IPS-20b (cell line): ENCODE results near the gene EXOC3L1.

ENCODE experiments used
- H3K27ac ChIP-seq: one replicate; pipeline ENCODE4 v1.5.1; 2013; ENCODE audit warnings: low read length
- H3K27me3 ChIP-seq: 2 replicates; pipeline ENCODE4 v1.6.1; 2013; ENCODE audit warnings: mild to moderate bottlenecking, low read length, inconsistent platforms; ENCODE audit not compliant: insufficient read depth
- H3K36me3 ChIP-seq: 2 replicates; pipeline ENCODE4 v1.6.1; 2013; ENCODE audit warnings: low read depth, mild to moderate bottlenecking, inconsistent platforms, low read length, moderate library complexity; ENCODE audit not compliant: insufficient read depth
- H3K4me1 ChIP-seq: 2 replicates; pipeline ENCODE4 v1.6.1; 2013; ENCODE audit warnings: mild to moderate bottlenecking, control low read depth, inconsistent platforms, low read length, moderate library complexity; ENCODE audit not compliant: insufficient read depth
- H3K4me3 ChIP-seq: 2 replicates; pipeline ENCODE4 v1.5.1; 2013; ENCODE audit warnings: mild to moderate bottlenecking, low read length, inconsistent platforms
- H3K9ac ChIP-seq: 2 replicates; pipeline ENCODE4 v1.6.1; 2013; ENCODE audit warnings: low read depth, mild to moderate bottlenecking, inconsistent platforms, low read length, moderate library complexity
- H3K9me3 ChIP-seq: 2 replicates; pipeline ENCODE4 v1.6.1; 2013; ENCODE audit warnings: mild to moderate bottlenecking, low read depth, low read length, inconsistent platforms; ENCODE audit not compliant: insufficient read depth

The EXOC3L1 gene, protein sequence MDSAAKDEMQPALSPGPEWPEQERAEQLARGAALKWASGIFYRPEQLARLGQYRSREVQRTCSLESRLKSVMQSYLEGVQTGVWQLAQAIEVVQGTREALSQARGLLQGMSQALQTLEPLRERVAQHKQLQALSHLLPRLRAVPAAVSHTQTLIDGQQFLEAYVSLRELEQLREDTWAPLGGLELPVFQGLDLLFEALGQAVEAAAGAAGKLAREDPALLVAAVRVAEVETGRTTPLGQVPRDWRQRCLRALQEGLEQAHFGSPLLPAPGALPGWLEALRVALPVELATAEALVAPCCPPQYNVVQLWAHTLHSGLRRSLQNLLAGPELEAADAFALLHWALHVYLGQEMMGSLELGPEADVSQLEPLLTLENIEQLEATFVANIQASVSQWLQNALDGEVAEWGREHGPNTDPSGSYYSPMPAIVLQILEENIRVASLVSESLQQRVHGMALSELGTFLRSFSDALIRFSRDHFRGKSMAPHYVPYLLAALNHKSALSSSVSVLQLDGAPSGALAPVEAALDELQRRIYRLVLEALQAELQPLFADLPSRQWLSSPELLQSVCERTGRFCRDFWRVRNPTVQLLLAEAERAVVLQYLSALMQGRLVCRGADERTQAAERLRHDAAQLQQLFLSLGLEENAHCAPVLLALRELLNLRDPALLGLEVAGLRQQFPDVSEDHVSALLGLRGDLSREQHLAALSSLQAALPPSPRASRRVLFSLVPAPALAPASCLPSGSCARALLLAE

DNA sequence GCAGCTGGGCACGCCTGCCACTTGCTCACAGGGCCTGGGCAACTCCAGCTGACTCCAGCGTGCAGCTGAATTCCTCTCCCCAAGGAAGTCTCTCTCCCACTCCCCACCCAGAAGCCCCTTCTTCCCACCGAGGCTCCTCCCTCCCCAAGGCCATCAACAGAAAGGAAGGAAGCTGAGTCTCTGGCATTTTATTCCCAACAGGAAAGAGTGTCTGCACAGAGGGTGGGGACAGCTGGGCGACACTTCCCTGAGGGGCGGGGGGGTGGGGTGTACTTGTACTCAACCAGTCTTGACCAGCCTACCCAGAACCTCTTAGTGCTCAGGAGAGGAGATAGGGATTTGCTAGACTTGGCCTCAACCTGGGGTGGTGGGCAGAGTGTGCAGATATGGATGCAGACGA lies at the start of gene EXOC3L1:
EXOC3L1 (minus strand) TSS at position 96 of the 400 bp plus-strand sequence. CDS start 460 bp downstream, outside the sequence.
- Histone ChIP-seq H3K9me3 (no peaks in the 10 kb centered on the region), H3K27ac (no peak within 1 kb of the TSS), H3K4me1 (peaks cover 7% of the 10 kb centered on the region; the same call in 1 of the 2 replicates), H3K4me3 (no peak within 1 kb of the TSS), H3K27me3 (peaks cover 22% of the 10 kb centered on the region), H3K36me3 (peaks cover 18% of the 10 kb centered on the region), H3K9ac (no peak within 1 kb of the TSS)

DNA sequence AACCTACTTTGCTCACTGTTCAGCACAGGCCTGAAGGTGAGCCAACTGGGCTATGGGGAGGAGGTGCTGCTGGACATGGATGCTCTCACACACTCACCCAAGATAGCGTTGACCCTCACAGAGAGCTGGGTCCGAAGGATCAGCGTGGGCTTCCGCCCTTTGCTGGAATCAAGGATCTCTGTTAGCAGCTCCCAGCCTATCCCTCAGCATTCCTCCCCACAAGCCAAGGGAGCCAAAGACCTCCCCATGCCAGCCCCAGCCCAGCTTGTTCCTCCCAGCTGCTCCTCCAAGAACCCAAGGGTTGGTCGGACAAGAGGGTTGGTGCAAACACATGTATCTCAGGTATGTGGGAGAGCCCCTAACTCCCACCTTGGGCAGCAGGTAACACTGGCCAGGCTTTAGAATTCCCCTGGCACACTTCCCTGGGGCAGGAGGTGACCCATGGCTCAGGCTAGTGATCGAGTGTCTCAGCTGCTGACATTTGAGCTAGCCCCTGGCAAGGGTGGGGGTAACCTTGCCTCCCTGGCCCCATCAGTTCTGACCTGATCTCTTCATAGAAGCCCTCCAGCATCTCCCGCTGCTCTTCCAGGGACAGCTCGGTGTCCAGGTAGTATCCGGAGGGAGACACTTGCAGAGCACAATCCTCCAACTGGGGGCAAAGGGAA lies 49.0 kb upstream of the EXOC3L1 start:
- H3K9me3 ChIP-seq, result no peaks in the 10 kb centered on the region
- peaks cover 6% of the 10 kb centered on the region; the same call in 1 of the 2 replicates for H3K4me1 ChIP-seq
- H3K27ac ChIP-seq, result no peak overlapping the region
- H3K27me3 ChIP-seq, result no peaks in the 10 kb centered on the region
- no peak overlapping the region for H3K9ac ChIP-seq
- H3K4me3 ChIP-seq, result no peak overlapping the region
- H3K36me3 ChIP-seq, result peaks cover 52% of the 10 kb centered on the region

DNA sequence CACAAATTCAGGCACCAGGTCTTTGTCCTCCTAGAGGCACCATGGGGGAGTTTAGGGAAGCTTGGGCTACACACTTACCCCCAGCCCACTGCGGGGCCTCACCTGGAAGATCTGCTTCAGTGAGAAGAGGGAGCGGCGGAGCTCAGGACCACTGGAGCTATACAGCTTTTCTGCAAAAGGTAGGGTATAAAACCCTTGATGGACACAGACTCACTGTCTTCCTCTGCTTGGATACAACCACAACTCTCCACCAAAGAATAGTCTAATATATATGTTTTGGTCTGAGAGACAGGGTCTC lies 48.3 kb upstream of the EXOC3L1 start:
- H3K9me3 ChIP-seq, result no peaks in the 10 kb centered on the region
- no peak overlapping the region for H3K27ac ChIP-seq
- peaks cover 57% of the 10 kb centered on the region for H3K36me3 ChIP-seq
- peaks cover 6% of the 10 kb centered on the region; the same call in 1 of the 2 replicates for H3K4me1 ChIP-seq
- no peak overlapping the region for H3K9ac ChIP-seq
- no peaks in the 10 kb centered on the region for H3K27me3 ChIP-seq
- no peak overlapping the region for H3K4me3 ChIP-seq

DNA sequence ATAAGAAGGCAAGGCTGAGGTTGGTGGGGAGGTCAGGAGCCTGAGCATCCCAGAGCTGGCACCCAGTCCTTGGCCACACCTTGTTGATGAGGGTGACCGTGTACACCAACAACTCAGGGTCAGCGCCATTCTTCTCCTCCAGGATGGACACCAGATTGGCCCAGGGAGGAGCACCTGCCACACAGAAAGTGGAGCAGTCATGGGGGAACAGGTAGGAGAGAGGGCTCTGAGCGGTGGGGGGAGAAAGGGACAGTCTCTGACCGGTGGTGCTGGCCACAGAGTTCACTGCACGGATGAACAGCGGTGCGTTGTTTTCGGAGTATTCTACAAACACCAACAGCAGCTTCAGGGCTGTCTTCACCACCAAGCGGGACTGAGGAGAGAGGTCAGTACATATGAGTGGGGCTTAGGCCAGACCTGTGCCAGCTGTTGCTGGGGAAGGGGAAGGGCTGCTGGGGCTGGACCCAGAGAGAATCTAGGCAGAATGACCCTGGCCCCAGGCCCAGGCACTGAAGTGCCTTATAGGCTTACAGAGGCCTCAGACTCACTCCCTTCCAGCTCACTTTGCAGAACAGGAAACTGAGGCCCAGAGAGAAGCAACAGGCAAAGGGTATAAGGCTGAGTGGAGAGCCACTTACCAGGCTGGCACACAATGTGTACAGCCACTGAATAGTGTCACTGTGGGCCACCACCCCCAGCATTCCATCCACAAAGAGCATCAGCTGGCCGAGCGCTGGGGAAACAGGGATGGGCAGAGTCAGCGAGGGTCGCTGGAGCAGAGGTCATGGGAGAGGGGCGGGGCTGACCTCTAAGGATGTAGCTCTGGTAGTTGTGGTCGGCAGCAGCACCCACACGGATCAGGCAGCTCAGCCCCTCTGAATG lies 47.7 kb upstream of the EXOC3L1 start:
- no peak overlapping the region for H3K4me3 ChIP-seq
- H3K9ac ChIP-seq, result no peak overlapping the region
- H3K4me1 ChIP-seq, result peaks cover 6% of the 10 kb centered on the region; the same call in 1 of the 2 replicates
- no peaks in the 10 kb centered on the region for H3K27me3 ChIP-seq
- H3K36me3 ChIP-seq, result peaks cover 58% of the 10 kb centered on the region
- H3K9me3 ChIP-seq, result no peaks in the 10 kb centered on the region
- H3K27ac ChIP-seq, result no peak overlapping the region

DNA sequence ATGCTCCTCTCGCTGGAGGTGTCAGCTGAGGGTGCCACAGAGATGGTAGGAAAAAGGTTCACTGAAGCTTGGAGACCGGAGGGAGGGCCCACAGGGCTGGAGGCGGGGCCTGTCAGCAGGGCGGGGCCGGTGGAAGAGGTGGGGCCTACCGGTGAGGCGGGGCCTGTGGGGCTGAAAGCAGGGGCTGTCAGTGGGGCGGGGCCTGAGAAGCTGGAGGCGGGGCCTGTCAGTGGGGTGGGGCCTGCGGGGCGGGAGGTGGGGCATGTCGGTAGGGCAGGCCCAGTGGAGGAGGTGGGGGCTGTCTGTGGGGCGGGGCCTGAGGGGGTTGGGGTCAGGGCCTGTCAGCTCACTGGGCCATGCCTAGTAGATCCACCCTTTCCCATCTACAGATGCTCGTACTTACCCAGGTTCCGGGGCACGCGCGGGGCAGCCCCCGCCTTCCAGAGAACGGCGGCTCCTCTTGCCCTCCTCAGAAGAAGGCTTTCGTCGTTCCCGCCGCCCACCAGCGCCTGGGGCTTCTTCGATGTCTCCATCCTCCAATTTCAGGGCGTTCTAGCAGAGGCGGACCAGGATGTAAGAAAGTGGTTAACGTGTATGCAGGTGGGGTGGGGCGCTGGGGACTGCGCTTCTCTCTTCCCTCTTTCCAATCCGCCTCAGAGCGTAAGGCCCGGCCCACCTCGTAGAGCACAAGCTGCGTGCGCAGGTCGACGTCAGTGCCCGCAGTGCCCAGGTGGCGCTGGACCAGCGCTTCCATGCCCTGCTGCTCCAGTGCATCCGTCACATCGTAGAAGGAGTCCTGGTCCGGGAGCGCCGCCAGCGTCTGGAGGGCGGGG lies 46.8 kb upstream of the EXOC3L1 start:
- Histone ChIP-seq H3K9me3 (no peaks in the 10 kb centered on the region), H3K4me1 (peaks cover 5% of the 10 kb centered on the region; the same call in 1 of the 2 replicates), H3K36me3 (peaks cover 61% of the 10 kb centered on the region), H3K9ac (no peak overlapping the region), H3K4me3 (no peak overlapping the region), H3K27ac (no peak overlapping the region), H3K27me3 (no peaks in the 10 kb centered on the region)

DNA sequence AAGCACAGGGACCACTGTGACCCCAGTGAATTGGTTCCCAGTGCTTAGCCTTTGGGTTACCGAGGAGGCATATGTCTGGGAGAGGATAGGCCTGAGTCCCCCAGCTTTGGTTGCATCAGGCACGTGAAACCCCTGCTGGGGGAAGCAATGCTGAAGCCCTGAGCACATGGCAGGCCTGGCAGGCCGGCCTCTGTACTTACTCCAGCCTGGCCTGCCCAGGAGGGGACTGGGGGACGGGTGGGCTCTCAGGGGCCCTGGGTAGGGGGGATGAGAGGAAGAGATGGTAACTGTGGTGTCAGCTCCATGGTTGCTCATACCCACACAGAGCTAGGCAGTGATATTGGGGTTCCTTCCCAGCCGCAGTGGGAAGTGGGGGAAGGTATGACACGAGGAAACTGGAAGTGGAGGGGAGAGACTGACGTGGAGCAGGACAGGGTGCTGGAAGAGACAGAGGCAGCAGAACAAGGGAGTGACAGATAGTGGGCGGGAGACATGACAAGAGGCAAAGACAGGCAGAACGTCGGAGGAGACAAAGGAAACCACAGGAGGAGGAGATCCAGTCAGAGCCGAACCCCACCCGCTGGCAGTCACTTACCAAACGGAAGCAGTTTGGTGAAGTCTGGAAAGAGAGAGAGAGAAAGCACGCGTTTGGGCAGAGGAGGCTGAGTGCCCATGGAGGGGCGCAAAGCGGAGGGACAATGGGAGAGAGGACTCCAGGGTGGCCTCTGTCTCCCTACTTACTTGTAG lies 46.1 kb upstream of the EXOC3L1 start:
- H3K27ac ChIP-seq, result no peak overlapping the region
- H3K4me3 ChIP-seq, result no peak overlapping the region
- H3K9ac ChIP-seq, result no peak overlapping the region

DNA sequence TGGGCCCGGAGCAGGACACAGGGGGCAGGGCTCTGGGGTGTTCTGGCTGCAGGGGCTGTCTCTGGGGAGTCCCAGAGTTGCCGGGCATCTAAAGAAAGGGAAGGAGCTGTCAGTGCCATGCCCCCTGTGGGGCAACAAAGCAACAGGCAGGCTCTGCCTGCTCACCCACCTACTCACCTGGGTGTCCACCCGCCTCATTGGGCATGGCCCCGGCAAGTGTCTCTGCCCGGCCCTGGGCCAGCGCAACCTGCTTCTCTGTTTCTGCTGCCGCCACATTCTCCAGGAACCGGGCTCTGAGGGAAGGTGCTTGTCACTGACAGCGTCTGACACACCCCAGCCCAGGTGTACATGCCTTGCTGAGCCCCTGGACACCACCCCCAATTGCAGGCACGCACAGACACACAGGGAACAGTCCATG lies 44.3 kb upstream of the EXOC3L1 start:
- H3K9me3 ChIP-seq, result no peaks in the 10 kb centered on the region
- H3K4me3 ChIP-seq, result no peak overlapping the region
- peaks cover 80% of the 10 kb centered on the region for H3K36me3 ChIP-seq
- no peaks in the 10 kb centered on the region for H3K4me1 ChIP-seq
- H3K9ac ChIP-seq, result no peak overlapping the region
- no peaks in the 10 kb centered on the region for H3K27me3 ChIP-seq
- H3K27ac ChIP-seq, result no peak overlapping the region

More for the DNA sequence above, 46.1 kb upstream of the EXOC3L1 start:
- Histone ChIP-seq H3K9me3 (no peaks in the 10 kb centered on the region), H3K27me3 (no peaks in the 10 kb centered on the region), H3K36me3 (peaks cover 68% of the 10 kb centered on the region), H3K4me1 (no peaks in the 10 kb centered on the region)

DNA sequence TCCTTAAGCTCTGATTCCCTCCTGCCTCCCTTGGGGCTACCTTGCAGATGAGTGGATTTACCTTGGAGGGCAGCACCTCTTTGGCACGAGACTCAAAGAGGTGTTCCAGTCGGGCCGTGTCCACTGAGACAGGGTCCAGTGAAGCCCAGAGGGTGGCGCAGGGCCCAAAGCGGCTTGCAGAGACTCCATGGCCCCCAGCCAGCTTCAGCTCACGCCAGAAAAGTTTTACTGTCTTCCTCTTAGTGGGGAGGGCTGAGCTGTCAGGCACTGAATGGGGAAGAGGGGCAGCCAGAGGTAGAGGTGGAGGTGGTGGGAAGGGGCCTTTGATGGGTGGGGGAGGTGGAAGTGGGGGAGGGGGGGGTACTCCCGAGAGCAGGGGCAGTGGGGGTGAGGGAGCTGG lies 43.7 kb upstream of the EXOC3L1 start:
- Histone ChIP-seq H3K9ac (no peak overlapping the region), H3K27ac (no peak overlapping the region), H3K4me1 (no peaks in the 10 kb centered on the region), H3K36me3 (peaks cover 80% of the 10 kb centered on the region), H3K27me3 (no peaks in the 10 kb centered on the region), H3K4me3 (no peak overlapping the region), H3K9me3 (no peaks in the 10 kb centered on the region)

DNA sequence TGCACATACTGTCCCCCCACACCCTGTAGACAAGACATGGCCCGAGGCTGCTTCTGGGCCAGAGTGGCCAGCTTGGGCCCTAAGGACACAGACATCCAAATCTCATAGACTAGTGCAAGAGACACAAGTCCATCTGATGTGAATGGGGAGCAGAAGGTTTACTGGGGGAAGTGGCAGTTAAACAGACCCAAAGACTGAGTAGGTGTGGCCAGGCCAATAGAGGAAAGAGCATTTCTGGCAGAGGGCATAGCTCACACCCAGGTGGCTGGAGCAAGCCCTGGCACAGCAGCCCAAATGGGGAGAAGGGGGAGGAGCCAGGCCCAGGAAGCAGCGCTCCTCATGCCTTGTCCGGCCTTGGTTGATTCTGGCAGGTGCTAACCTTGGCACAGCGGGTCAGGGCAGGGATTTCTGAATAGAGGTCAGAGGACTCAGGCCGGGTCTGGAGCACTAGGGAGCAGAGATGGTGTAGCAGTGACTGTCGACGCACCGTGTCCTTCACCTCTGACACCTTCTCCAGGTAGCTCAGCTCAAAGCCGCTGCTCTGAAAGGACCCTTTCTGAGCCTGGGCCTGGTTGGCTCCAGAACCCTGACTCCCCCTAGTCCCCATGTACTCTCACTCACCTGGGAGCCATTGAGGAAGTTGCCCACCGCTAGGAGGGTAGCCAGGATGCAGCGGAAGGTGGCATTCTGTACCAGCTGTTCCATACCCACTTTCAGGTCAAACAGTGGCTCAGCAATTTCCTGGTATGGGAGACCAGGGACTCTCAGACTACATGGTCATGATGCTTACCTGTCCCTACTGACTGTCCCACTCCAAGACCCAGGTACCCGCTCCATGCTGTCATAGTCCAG lies 41.1 kb upstream of the EXOC3L1 start:
- H3K9ac ChIP-seq, result no peak overlapping the region
- no peak overlapping the region for H3K4me3 ChIP-seq
- H3K27me3 ChIP-seq, result no peaks in the 10 kb centered on the region
- peaks cover 65% of the 10 kb centered on the region for H3K36me3 ChIP-seq
- H3K9me3 ChIP-seq, result no peaks in the 10 kb centered on the region
- no peaks in the 10 kb centered on the region; the same call in 1 of the 2 replicates for H3K4me1 ChIP-seq
- no peak overlapping the region for H3K27ac ChIP-seq
